Common myeloid progenitor, CD34-positive (primary cell): ENCODE measurements around the gene SLF2.
A peak's percentile ranks its signal among the peaks of the same experiment; 100 is the strongest.

Experiments
- CTCF ChIA-PET: fragments of 350-600 bp; sonication (Branson Sonifier 250); formaldehyde crosslinking; loops from one replicate; lab custom pipeline; 2021; ENCODE audit warnings: antibody characterized with exemption; lab: Charles Lee
- POLR2A ChIA-PET: fragments of 350-600 bp; sonication (Branson Sonifier 250); formaldehyde crosslinking; loops from one replicate; lab custom pipeline; 2021; ENCODE audit warnings: antibody characterized with exemption; lab: Charles Lee
- DNase-seq, 3 donors: peaks; one replicate each; pipeline versions ENCODE4 v3.0.0 to v3.0.0-alpha.2; 2013
- H3K27ac ChIP-seq, 2 experiments: 1 replicate in 1 of 2; 2 replicates in 1 of 2; pipeline ENCODE4 v1.7.0; 2013; ENCODE audit warnings: inconsistent platforms in 2 of 2, low read length in 2 of 2, mild to moderate bottlenecking in 2 of 2, low read depth in 1 of 2, moderate library complexity in 1 of 2; ENCODE audit not compliant: severe bottlenecking in 2 of 2, insufficient read depth in 1 of 2, poor library complexity in 1 of 2
- H3K27me3 ChIP-seq, 5 experiments: replicated peaks in 2 of 5; 1 replicate in 3 of 5; 2 replicates in 2 of 5; pipeline versions ENCODE4 v1.6.1 to v1.7.0; 2013; ENCODE audit warnings: low read length in 4 of 5, mild to moderate bottlenecking in 2 of 5, moderate library complexity in 2 of 5, inconsistent platforms in 1 of 5; ENCODE audit not compliant: insufficient read depth in 5 of 5, control insufficient read depth in 4 of 5
- H3K36me3 ChIP-seq, 4 experiments: 1 replicate in 2 of 4; 2 replicates in 2 of 4; pipeline versions ENCODE4 v1.6.1 to v1.7.0; 2013; ENCODE audit warnings: low read length in 3 of 4, control low read depth in 1 of 4, mild to moderate bottlenecking in 1 of 4; ENCODE audit not compliant: control insufficient read depth in 4 of 4, insufficient read depth in 4 of 4
- H3K4me1 ChIP-seq, 4 experiments: 1 replicate in 3 of 4; 2 replicates in 1 of 4; pipeline versions ENCODE4 v1.6.1 to v1.7.1; 2013; ENCODE audit warnings: low read length in 3 of 4, mild to moderate bottlenecking in 3 of 4, control low read depth in 1 of 4, inconsistent platforms in 1 of 4, moderate library complexity in 1 of 4; ENCODE audit not compliant: control insufficient read depth in 4 of 4, insufficient read depth in 4 of 4; ENCODE audit errors: control extremely low read depth in 1 of 4
- H3K4me3 ChIP-seq, 7 experiments: 1 replicate in 4 of 7; 2 replicates in 3 of 7; pipeline versions ENCODE4 v1.5.1 to v1.7.0; 2013; ENCODE audit warnings: mild to moderate bottlenecking in 7 of 7, low read length in 6 of 7, moderate library complexity in 6 of 7, inconsistent platforms in 2 of 7, low read depth in 2 of 7, control low read depth in 1 of 7; ENCODE audit not compliant: insufficient read depth in 4 of 7, control insufficient read depth in 1 of 7; ENCODE audit errors: extremely low read depth in 1 of 7
- H3K9me3 ChIP-seq, 5 experiments: 1 replicate in 4 of 5; 2 replicates in 1 of 5; pipeline versions ENCODE4 v1.6.1 to v1.7.1; 2013; ENCODE audit warnings: low read length in 4 of 5, mild to moderate bottlenecking in 2 of 5, inconsistent platforms in 1 of 5, low read depth in 1 of 5, moderate library complexity in 1 of 5; ENCODE audit not compliant: control insufficient read depth in 4 of 5, insufficient read depth in 2 of 5; ENCODE audit errors: control extremely low read depth in 1 of 5
- WGBS: methylation state at CpG from one replicate; pipeline ENCODE4 v1.1.5; 2013; ENCODE audit not compliant: insufficient coverage; 5-methylcytosine and 5-hydroxymethylcytosine counted together

Gene SLF2

DNA sequence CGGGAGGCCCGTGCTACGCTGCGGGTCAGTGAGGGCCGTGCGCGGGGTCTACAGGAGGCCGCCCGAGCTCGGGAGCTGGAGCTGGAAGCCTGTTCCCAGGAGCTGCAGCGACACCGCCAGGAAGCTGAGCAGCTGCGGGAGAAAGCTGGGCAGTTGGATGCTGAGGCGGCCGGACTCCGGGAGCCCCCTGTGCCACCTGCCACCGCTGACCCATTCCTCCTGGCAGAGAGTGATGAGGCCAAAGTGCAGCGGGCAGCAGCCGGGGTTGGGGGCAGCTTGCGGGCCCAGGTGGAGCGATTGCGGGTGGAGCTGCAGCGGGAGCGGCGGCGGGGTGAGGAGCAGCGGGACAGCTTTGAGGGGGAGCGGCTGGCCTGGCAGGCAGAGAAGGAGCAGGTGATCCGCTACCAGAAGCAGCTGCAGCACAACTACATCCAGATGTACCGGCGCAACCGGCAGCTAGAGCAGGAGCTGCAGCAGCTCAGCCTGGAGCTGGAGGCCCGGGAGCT lies 93.9 kb downstream of the SLF2 start:
- peaks cover 6 to 50% (median 38%) of the 10 kb centered on the region in 4 experiments for H3K36me3 ChIP-seq
- ChIA-PET POLR2A (interaction anchor here (0.6 kb wide), 1 partner anchor 14 kb away, joined by 3 read pairs; no protein-coding TSS in a partner anchor), CTCF (interaction anchor here (0.9 to 23.7 kb wide), 4 partner anchors 10 to 40 kb away, joined by 3 to 311 read pairs (median 78); partner anchors contain the start of gene LZTS2)
- peaks cover 0 to 10% (median 8%) of the 10 kb centered on the region in 4 experiments for H3K4me1 ChIP-seq
- H3K9me3 ChIP-seq: no peaks in the 10 kb centered on the region
- DNase-seq: no peak
- no peak overlapping the region for H3K27ac ChIP-seq
- no peaks in the 10 kb centered on the region for H3K27me3 ChIP-seq
- H3K4me3 ChIP-seq: no peak overlapping the region
- WGBS: 98% methylated on average over 28 of the region's 33 CpGs

DNA sequence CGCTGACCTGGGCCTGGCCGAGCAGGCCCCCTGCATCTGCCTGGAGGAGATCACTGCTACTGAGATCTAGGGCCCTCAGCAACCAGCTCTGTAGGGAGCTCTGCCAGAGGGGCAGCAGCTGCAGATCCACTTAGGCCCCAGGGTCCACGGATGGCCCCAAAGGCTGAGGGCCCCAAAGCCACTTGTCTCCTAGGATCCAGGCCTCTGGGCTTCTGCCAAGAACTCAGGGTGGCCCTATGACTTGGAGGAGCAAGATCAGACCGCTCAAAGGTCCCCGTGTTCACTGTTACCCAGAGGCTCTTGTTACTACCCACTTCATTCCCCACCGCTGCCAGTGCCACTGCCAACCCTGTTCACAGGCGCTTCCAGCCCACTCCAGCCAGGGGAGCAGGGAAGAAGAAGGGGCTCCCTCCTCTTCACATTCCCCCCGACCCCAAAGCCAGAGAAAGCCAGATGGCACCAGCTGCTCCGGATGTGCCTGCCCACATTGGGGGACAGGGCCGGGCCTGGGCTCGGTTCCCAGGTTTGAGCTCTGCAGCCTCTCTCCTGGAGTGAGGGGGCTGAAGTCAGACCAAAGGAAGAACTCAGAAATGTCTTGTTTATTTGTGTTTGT lies 94.4 kb downstream of the SLF2 start:
- 93% methylated on average over 6 of the region's 11 CpGs for WGBS
- H3K4me1 ChIP-seq: peaks cover 0 to 7% (median 3%) of the 10 kb centered on the region in 4 experiments
- ChIA-PET CTCF (interaction anchor here (0.9 to 23.7 kb wide), 3 partner anchors 10 to 33 kb away, joined by 4 to 311 read pairs (median 152); partner anchors contain the start of gene LZTS2), POLR2A (interaction anchor here (0.6 kb wide), 1 partner anchor 15 kb away, joined by 3 read pairs; no protein-coding TSS in a partner anchor)
- no peaks in the 10 kb centered on the region for H3K9me3 ChIP-seq
- DNase-seq: peak in 1 of 3 donors; percentile 16
- peaks cover 6 to 47% (median 38%) of the 10 kb centered on the region in 4 experiments for H3K36me3 ChIP-seq
- H3K4me3 ChIP-seq: no peak overlapping the region
- peak overlapping the region in 1 of 2 experiments; percentile 9 for H3K27ac ChIP-seq
- no peaks in the 10 kb centered on the region for H3K27me3 ChIP-seq

DNA sequence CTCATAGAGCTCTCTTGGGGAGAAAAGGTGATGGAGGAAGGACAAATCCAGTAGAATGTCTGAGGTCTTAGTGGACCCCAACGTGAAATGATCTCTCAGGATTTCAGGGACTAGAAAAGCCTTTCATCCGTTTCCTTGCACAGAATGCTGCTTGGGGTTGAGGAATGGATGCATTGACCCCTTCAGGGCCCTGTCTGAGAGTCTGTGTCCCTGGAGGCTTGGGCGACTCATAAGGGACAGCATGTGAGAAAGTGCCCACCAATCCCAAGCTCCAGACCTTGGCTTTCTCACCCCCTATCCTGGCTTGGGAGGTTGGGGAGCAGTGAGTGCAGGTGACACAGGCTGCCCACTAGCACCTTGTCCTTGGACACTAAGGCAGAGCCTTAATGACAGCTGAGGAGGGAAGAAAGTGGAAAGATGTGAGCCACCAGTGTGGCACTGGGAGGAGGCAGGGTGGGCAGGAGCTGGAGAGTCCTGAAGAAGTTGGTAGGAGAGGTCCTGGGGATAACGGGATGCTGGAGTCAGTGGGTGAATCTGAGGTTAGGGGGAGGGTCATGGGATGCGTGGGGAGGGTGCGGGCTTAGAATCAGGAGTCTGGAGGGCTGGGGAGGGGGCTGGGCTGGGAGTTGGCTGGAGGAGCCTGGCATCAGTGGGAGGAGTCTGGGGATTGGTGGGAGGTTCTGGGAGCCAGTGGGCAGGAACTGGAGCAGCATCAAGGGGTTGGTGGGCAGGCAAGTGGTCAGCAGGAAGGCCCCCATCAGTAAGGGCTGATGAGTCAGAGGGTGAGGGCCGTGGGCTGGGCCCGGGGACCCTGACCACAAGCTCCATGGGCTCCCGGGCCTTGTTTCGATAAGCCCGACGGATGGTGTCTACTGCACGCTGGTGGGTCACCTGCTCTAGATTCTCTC lies 95.4 kb downstream of the SLF2 start:
- H3K27ac ChIP-seq: no peak overlapping the region
- ChIA-PET CTCF (interaction anchor here (1.6 to 23.7 kb wide), 3 partner anchors 9 to 134 kb away, joined by 5 to 311 read pairs (median 152); partner anchors contain the start of gene LZTS2), POLR2A (no interaction called here)
- no peaks in the 10 kb centered on the region for H3K27me3 ChIP-seq
- 90% methylated on average over 10 of the region's 13 CpGs for WGBS
- H3K9me3 ChIP-seq: no peaks in the 10 kb centered on the region
- H3K4me1 ChIP-seq: peaks cover 0 to 10% (median 7%) of the 10 kb centered on the region in 4 experiments
- DNase-seq: no peak
- H3K4me3 ChIP-seq: no peak overlapping the region
- peaks cover 6 to 40% (median 31%) of the 10 kb centered on the region in 4 experiments for H3K36me3 ChIP-seq

DNA sequence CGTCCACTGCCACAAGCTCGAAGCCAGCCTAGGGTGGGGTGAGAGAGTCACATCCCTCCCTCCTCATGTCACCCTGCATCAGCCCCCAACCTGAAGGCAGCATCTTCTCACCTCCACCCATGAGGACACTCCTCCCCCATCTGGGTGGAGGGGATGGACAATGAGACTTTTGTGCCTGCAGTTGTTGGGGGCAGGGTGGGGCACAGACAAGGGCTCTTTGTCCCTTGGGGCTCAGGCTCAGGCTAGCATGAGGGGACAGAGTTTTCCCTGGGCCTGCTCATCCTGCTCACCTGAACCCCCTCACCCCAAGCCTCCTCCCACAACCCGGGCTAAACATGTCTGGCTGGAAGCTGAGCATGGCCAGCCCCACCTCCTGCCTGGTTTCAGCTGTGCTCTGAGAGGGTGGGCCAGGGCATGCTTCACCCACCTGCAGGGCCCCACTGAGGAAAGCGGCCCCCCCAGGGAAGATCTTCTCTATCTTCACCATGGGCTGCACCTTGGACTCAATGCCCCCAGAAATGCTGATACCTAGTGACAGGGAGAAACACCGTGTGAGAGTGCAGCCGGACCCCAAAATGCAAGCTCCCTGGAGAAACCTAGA lies 96.2 kb downstream of the SLF2 start:
- no peak for DNase-seq
- Histone ChIP-seq H3K27me3 (no peaks in the 10 kb centered on the region), H3K27ac (no peak overlapping the region), H3K4me1 (peaks cover 0 to 16% (median 9%) of the 10 kb centered on the region in 4 experiments), H3K4me3 (no peak overlapping the region), H3K9me3 (no peaks in the 10 kb centered on the region), H3K36me3 (peaks cover 6 to 32% (median 24%) of the 10 kb centered on the region in 4 experiments)
- 100% methylated on average over 3 of the region's 6 CpGs for WGBS
- POLR2A ChIA-PET: no interaction called here
- CTCF ChIA-PET: interaction anchor here (0.5 to 7.5 kb wide), 3 partner anchors 13 to 133 kb away, joined by 3 to 152 read pairs (median 5); partner anchors contain the start of gene LZTS2

DNA sequence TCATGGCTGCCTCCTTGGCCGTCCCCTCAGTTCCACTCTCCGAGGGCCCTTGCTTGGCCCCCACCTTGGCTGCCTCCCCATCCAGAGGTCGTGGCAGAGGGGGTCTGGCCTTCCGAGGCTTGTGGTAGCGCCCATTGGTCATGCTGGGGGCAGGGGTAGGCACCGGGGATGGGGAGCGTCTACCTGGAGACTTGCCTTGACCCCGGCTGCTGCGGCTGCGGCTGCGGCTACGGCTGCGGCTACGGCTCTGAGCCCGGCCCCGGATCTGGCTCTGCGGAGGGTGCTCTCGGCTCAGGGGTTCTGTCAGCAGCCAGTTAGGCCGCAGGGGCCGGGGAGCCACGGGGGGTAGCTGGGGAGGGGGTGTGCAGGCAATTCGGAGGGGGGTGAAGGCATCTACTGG lies 97.6 kb downstream of the SLF2 start:
- Histone ChIP-seq H3K27ac (no peak overlapping the region), H3K27me3 (no peaks in the 10 kb centered on the region), H3K9me3 (no peaks in the 10 kb centered on the region), H3K36me3 (peaks cover 3 to 22% (median 17%) of the 10 kb centered on the region in 4 experiments), H3K4me1 (peaks cover 0 to 16% (median 13%) of the 10 kb centered on the region in 4 experiments), H3K4me3 (no peak overlapping the region)
- POLR2A ChIA-PET: no interaction called here
- CTCF ChIA-PET: interaction anchor here (1.0 to 7.5 kb wide), 4 partner anchors 9 to 41 kb away, joined by 3 to 152 read pairs (median 7); partner anchors contain the start of genes LZTS2 and SEMA4G
- no peak for DNase-seq
- WGBS: 96% methylated on average over 15 of the region's 22 CpGs
